Fibroblast of lung (primary cell): ENCODE results near the gene TTF1.

ENCODE experiments used
- EZH2 ChIP-seq: IDR thresholded peaks from 2 replicates; pipeline ENCODE4 v1.5.1; 2012; ENCODE audit warnings: low read length, control low read depth, mild to moderate bottlenecking; ENCODE audit errors: missing control alignments
- TF ChIP-seq, protein P1 (sequence below), 2 donors: IDR thresholded peaks in 1 of 2; conservative IDR thresholded peaks in 1 of 2; 1 replicate in 1 of 2; 2 replicates in 1 of 2; pipeline ENCODE4 v1.5.1; 2011 to 2012; ENCODE audit warnings: low read length in 2 of 2, control low read depth in 1 of 2, inconsistent platforms in 1 of 2, low read depth in 1 of 2, mild to moderate bottlenecking in 1 of 2

DNA sequence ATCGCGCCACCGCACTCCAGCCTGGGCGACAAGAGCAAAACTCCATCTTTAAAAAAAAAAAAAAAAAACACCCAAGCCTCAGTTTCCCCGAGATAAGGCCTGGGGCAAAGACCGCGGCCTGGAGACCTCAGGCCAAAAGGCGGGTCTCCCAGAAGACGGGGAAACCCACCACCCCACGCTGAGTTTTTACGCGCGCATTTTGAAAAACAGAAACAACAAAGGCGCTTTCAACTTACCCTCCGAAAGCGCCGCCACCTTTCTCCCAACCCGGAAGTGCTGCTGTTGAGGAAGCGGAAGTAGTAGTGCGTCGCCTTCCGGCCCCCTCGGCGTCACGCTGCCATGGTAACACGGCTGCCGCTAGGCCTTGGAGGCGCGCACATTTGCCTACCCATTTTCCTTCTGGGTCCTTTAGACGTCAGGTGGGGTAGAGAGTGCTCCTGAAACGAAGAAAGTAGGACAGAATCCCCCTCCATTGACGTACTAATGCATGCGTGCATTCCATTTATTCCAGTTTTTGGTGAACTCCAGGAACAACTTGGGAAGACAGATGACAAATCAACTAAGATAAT lies at the start of gene TTF1:
- TF ChIP-seq, protein P1, sequence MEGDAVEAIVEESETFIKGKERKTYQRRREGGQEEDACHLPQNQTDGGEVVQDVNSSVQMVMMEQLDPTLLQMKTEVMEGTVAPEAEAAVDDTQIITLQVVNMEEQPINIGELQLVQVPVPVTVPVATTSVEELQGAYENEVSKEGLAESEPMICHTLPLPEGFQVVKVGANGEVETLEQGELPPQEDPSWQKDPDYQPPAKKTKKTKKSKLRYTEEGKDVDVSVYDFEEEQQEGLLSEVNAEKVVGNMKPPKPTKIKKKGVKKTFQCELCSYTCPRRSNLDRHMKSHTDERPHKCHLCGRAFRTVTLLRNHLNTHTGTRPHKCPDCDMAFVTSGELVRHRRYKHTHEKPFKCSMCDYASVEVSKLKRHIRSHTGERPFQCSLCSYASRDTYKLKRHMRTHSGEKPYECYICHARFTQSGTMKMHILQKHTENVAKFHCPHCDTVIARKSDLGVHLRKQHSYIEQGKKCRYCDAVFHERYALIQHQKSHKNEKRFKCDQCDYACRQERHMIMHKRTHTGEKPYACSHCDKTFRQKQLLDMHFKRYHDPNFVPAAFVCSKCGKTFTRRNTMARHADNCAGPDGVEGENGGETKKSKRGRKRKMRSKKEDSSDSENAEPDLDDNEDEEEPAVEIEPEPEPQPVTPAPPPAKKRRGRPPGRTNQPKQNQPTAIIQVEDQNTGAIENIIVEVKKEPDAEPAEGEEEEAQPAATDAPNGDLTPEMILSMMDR (conservative IDR thresholded peaks at IDR 0.05 in 1 of 2, IDR thresholded peaks at IDR 0.05 in 1 of 2; ENCODE audit: low read depth in 1 of 2, low read length in 2 of 2), result no peak
- no peak for TF ChIP-seq EZH2
